Left forelimb (tissue), 1 donor: ENCODE data around the gene MTERF4.

ENCODE experiments used
- DNase-seq: peaks from one replicate; pipeline ENCODE4 v3.0.0-alpha.2; 2018; ENCODE audit warnings: low spot score

Gene MTERF4

DNA sequence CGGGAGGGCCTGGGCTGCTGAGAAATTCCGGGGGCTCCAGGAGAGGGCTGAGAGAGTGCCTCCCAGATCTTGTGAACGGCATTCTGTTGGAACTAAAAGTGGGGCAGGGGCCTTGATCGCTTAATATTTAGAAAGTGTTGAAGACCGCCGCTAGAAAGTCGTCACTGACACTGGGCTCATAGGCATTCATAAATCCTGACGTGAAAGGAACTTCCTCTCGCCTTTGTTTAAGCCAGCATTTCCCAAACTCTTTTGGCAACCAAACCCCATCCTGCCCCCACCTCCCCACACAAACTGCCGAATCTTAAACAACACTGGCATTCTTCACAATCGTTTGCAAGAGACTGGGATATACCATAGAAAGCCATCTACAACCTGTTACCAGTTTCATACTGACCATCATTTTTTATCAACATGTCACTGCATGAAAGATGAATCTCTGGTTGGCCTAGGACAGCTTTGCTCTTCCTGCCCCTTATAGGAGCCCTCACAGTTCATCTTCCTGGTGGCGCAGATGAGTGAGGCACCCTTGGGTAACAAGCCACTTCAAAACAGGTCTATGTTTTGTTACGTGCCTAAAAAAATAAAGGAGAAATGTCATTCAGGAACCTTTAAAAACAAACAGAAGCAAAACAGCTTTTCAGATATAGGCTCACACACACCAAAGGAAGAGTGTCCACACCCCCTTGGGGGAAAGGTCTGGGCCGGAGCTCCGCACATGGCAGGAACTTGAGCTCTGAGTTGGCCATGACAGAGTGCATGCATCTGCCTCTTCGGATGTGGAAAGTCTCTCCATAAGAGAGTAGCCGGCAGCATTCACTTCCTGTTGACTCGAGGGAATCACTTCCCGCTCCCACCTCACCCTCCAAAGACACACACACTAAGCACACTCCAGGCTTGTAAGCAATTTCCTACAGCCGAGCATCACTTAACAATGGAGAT is 13.0 kb downstream of the MTERF4 start:
- DNase-seq = no peak

GRCh38 chr2:241088376-241088775 is 13.7 kb downstream of the MTERF4 start:
- no peak for DNase-seq

DNA sequence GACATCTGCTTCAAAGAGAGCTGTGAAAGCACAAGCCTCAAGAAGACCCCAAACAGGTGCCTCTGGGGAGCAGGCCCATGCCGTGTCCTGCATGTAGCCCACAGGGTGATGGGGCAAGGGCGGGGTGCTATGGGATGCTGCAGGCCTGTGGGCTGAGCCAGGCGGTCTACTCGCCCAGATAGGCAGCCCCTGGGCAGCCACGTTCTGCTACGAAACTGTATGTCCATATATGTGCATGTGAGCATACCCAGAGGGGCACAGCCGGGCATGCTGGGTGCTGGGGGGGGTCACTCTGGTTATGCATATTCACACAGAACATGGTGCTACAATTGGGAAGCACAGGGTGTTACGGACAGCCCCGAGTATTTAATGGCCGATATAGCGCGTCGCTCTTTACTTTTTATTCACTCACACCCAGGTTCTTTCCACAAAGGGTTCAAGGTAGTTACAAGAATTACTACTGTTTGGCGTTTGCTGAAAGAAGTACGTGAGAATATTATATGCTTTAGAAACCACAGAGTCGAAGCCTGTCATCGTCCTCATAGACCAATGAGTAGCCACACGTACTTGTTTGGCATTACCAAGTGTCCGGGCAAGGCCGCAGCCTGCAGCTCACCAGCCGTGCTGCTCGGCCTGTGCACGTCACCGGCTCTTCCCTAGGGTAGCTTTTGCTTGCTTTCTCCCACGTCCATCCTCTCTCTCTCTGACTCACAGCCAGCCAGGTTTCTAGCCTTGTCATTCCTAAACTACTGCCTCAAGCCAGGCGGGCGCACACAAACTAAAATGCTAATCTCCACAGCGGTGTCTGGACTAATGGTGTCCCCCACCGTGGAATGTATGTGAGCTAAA is 14.4 kb downstream of the MTERF4 start:
- no peak for DNase-seq

DNA sequence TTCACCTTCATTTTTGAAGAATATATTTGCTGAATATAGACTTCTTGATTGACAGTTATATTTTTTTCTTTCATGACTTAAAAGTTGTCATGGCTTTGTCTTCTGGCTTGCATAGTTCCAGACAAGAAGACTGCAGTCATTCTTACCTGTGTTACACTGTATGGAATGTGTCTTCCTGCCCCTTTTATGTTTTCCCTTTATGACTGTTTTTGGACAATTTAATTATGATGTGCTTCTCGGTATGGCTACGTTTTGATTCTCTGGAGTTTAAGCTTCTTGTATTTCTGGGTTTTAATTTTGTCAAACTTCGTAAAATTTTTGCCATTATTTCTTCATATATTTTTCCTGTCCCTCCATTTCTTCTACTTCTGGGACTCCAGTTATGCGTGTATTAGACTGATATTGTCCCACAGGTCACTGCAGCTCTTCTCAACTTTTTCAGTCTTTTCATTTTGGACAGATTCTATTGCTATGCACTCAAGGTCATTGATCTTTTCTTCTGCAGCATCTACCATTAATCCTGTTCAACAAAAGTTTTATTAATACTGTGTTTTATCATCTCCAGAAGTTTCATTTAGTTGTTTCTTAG is 17.1 kb downstream of the MTERF4 start:
- DNase-seq = no peak

DNA sequence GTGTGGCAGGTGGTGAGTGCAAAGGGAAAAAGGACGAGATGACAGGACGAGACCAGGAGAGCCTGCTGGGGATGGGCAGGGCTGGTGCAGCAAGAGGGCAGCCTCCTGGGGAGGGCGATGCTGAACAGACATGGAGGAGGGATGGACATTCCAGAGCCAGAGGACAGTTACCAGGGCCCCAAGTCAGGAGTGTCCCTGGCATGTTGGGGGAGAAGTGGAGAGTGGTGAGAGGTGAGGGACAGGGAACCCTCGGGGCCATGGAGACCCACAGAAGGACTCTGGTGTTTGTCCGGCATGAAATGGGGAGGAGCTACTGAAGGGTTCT is 19.0 kb downstream of the MTERF4 start:
- no peak for DNase-seq

DNA sequence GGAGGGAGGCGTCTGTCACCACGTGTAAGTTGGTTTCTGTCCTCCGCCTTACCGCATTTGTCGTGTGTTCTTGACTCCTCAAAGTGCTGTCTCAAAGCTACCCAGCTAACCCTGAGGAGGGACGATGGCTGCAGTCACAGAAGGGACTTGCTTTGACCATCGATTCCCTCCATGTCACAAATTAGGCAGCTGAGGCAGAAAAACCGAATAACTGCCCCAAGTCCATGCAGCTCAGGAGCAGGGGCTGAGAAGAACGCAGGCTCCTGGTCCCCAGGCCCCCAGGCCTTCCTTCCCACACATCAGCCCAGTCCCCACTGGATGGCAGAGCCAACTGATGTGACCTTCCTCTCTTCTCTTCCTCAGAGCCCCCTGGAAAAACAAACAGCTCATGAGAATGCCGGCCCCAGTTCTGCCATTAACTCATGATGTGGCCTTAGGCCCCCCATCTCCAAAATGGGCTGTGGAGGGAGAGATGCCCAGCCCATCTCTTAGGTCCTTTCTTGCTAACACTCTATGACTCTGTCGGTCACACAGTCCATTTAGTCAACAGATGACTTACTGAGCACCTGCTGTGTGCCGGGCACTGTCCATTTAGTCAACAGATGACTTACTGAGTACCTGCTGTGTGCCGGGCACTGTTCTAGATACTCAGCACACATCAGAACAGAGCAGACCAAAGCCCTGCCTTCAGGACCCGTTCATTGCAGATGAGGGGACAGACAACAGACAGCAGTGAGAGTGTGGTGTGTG is 19.6 kb downstream of the MTERF4 start:
- DNase-seq = no peak

DNA sequence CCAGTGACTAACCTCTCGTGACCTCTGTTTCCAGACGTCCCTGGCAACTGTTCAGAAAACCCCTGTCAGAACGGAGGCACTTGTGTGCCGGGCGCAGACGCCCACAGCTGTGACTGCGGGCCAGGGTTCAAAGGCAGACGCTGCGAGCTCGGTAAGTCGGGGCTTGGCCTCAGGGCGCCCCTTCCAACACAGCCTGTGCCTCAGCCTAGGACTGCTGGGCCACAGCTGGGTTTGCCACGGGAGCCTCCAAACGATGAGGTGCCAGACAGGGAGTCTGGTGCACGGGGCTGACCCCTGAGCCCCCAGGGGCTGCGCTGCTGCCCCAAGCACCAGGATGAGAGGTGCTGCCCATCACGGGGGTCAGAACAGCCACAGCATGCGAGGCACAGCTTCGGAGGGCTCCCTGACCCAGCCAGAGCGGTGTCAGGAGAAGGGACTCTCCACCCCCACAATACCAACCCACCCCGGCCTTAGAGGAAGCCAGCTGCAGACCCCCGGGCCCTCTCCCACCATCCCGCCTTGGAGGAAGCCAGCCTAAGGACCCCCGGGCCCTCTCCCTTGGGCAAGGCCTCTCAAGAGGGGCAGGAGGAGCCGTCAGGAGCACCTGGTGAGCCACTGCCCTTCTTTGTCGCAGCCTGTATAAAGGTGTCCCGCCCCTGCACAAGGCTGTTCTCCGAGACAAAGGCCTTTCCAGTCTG is 20.3 kb downstream of the MTERF4 start:
- no peak for DNase-seq

- no peak for DNase-seq
Observed at GRCh38 chr2:241081190-241081642, 20.9 kb downstream of the MTERF4 start.

DNA sequence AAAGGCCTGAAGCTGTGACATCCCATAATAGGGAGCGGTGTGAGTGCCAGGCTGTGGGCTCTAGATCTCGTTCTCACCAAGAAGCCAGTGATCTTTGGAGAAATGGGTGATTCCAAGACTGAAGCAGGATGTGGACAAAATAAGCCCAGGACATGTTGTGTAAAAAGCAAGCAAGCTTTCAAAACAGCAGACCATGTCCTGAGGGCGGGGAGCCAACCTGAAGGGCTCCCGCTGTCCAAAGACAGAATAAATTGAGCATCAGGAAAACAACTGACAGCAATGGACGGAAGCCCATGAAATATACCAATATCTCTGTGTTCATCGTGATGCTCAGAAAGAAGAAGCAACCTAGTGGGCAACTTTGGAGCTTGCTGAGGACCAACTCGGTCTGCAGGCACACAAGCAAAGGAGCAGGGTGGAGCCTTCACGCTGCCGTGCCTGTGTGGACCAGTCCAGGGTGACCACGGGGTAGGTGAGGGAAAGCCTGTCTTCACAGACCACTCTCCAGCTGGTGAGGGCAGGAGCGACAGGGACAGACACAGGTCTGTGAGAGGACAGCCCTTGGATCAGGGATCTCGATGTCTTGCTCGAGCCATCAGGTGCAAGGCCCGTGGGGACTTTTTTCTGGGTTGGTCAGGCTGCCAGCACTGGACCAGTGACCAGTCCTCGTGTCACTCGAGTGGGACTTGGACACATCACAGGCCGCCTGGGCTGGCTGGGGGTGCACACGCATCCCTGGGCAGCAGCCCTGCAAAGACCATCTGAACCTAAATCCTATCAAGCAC is 21.5 kb downstream of the MTERF4 start:
- no peak for DNase-seq

GRCh38 chr2:241074901-241075540 is 27.1 kb downstream of the MTERF4 start:
- no peak for DNase-seq

DNA sequence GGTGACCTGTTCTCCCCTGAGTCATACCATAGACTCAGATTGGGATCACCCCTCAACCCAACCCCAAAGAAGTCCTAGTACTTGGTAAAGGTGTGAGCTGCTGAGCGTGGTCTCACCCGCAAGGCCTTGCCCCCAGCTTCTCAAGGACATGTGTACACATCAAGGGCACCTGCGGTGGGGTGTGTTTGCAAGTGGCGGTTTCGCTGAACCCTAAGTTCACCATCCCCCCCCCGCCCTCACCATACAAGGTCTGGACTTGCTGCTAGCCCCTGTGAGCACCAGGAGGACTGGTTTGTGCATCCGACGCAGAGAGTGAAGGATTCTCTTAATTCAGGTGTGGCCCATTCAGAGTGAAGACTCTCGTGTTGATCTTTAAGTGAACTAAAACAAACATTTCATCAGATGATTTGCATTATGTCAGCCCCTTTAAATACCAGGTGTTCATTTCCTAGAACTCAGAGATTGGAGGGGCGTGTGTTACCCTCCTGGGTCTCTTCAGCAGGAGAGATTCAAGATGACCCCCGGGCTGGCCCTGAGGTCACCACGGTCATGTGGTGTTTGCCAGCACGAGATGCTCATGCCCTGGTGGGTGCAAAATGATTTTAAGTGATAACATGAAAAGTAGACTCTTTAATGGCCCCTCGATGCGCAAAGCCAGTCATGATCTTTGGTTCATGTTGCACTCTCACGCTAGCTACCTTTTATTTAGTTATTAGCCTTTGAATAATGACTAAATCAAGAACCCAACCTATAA is 27.8 kb downstream of the MTERF4 start:
- DNase-seq = no peak

GRCh38 chr2:241073166-241074064 is 28.7 kb downstream of the MTERF4 start:
- DNase-seq = no peak

- no peak for DNase-seq
Observed at GRCh38 chr2:241072553-241073165, 29.4 kb downstream of the MTERF4 start.

GRCh38 chr2:241072151-241072550 is 29.9 kb downstream of the MTERF4 start:
- DNase-seq = no peak

GRCh38 chr2:241071677-241072111 is 30.4 kb downstream of the MTERF4 start:
- DNase-seq = no peak

GRCh38 chr2:241070811-241071676 is 31.0 kb downstream of the MTERF4 start:
- DNase-seq = no peak

- no peak for DNase-seq
Observed at GRCh38 chr2:241070361-241070760, 31.7 kb downstream of the MTERF4 start.
